Osteocyte (in vitro differentiated cells): ENCODE data around the gene PTPRM. TPM values are rescaled to one million over a fixed set of nuclear protein-coding genes. Genes with fewer than 3 reads are reported as not detected.

Experiments
- DNase-seq: peaks from one replicate; pipeline ENCODE4 v3.0.0; 2021; ENCODE audit warnings: mixed read lengths; ENCODE audit not compliant: unreplicated experiment; ENCODE audit errors: extremely low spot score
- H3K27ac Mint-ChIP-seq: one replicate; pipeline ENCODE4 v1.8.0; 2021; ENCODE audit warnings: mild to moderate bottlenecking, mixed read lengths; ENCODE audit not compliant: unreplicated experiment
- H3K27me3 Mint-ChIP-seq: one replicate; pipeline ENCODE4 v1.8.0; 2021; ENCODE audit warnings: mixed read lengths; ENCODE audit not compliant: unreplicated experiment
- H3K36me3 Mint-ChIP-seq: one replicate; pipeline ENCODE4 v1.8.0; 2021; ENCODE audit warnings: mixed read lengths; ENCODE audit not compliant: unreplicated experiment
- H3K4me1 Mint-ChIP-seq: one replicate; pipeline ENCODE4 v1.8.0; 2021; ENCODE audit warnings: mixed read lengths; ENCODE audit not compliant: unreplicated experiment
- H3K4me3 Mint-ChIP-seq: one replicate; pipeline ENCODE4 v1.8.0; 2021; ENCODE audit warnings: mild to moderate bottlenecking, moderate library complexity, mixed read lengths; ENCODE audit not compliant: unreplicated experiment
- H3K9me3 Mint-ChIP-seq: one replicate; pipeline ENCODE4 v1.8.0; 2021; ENCODE audit warnings: mixed read lengths; ENCODE audit not compliant: unreplicated experiment
- total RNA-seq: library from RNA; stranded (reverse); gene quantifications from 2 replicates; pipeline ENCODE4 v1.2.1, GENCODE V29; 2021
- TF ChIP-seq, protein P1 (sequence below): fragments of 200-600 bp; sonication (generic); IDR thresholded peaks from 2 replicates; pipeline ENCODE4 v1.5.0; 2021; ENCODE audit warnings: antibody characterized with exemption, mild to moderate bottlenecking, moderate library complexity

Gene PTPRM
- total RNA-seq, 1 donor from 2014 or later: 105 TPM

- no peaks in the 10 kb centered on the region for H3K9me3 Mint-ChIP-seq
- H3K4me3 Mint-ChIP-seq: no peak overlapping the region
- H3K27ac Mint-ChIP-seq: no peak overlapping the region
- no peaks in the 10 kb centered on the region for H3K27me3 Mint-ChIP-seq
- no peak for DNase-seq
- H3K4me1 Mint-ChIP-seq: peaks cover 37% of the 10 kb centered on the region
- TF ChIP-seq, protein P1, sequence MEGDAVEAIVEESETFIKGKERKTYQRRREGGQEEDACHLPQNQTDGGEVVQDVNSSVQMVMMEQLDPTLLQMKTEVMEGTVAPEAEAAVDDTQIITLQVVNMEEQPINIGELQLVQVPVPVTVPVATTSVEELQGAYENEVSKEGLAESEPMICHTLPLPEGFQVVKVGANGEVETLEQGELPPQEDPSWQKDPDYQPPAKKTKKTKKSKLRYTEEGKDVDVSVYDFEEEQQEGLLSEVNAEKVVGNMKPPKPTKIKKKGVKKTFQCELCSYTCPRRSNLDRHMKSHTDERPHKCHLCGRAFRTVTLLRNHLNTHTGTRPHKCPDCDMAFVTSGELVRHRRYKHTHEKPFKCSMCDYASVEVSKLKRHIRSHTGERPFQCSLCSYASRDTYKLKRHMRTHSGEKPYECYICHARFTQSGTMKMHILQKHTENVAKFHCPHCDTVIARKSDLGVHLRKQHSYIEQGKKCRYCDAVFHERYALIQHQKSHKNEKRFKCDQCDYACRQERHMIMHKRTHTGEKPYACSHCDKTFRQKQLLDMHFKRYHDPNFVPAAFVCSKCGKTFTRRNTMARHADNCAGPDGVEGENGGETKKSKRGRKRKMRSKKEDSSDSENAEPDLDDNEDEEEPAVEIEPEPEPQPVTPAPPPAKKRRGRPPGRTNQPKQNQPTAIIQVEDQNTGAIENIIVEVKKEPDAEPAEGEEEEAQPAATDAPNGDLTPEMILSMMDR: no peak
- H3K36me3 Mint-ChIP-seq: no peaks in the 10 kb centered on the region
Measured at GRCh38 chr18:7632152-7633098, 65.3 kb downstream of the PTPRM start.

DNA sequence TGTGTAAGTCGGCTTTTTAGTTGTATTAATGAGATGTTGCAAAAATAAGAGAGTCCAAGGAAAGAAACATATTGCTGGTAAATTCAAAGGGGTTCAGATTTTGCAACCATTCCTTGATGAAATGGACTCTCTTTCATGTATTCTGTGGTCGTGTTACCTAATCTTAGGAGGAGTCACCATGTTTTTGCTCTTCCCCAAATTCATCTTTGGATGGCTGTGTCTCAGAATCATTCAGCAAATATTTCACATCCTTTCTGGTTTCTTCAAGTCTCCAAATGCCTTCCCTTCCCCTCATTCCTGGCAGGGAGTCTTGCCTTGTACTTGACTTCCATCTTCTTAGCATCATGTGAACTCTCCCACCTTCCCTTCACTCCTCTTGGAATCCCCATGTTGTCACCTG, 66.1 kb downstream of the PTPRM start:
- TF ChIP-seq, protein P1: no peak
- Mint-ChIP-seq H3K4me3 (no peak overlapping the region), H3K36me3 (no peaks in the 10 kb centered on the region), H3K4me1 (peaks cover 37% of the 10 kb centered on the region), H3K9me3 (no peaks in the 10 kb centered on the region), H3K27ac (no peak overlapping the region), H3K27me3 (no peaks in the 10 kb centered on the region)
- DNase-seq: no peak

DNA sequence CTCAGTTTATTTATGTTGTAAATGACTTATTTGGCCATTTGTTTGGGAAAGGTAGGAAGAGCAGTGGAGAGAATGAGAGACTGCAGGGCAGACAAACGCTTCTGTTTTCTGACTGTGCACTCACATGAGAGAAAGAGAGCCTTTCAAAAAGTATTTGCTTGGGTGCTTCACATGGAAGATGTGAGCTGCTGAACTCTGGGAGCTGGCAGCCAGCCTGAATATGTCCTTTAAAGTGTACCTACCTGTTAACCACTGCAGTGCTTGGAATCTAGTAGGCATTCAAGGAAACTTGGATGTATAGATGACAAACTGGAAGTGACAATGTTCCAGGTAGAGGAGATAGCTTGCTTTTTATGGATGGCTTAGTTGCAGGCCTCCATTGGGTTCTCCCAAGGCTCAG, 68.8 kb downstream of the PTPRM start:
- Mint-ChIP-seq H3K4me3 (no peak overlapping the region), H3K27ac (no peak overlapping the region), H3K9me3 (no peaks in the 10 kb centered on the region), H3K36me3 (no peaks in the 10 kb centered on the region), H3K4me1 (peaks cover 28% of the 10 kb centered on the region), H3K27me3 (no peaks in the 10 kb centered on the region)
- TF ChIP-seq, protein P1: no peak
- no peak for DNase-seq

GRCh38 chr18:7637269-7637668, 70.2 kb downstream of the PTPRM start:
- no peaks in the 10 kb centered on the region for H3K36me3 Mint-ChIP-seq
- no peaks in the 10 kb centered on the region for H3K9me3 Mint-ChIP-seq
- TF ChIP-seq, protein P1: no peak
- H3K27me3 Mint-ChIP-seq: no peaks in the 10 kb centered on the region
- no peak overlapping the region for H3K4me3 Mint-ChIP-seq
- no peak overlapping the region for H3K27ac Mint-ChIP-seq
- no peak for DNase-seq
- H3K4me1 Mint-ChIP-seq: peaks cover 29% of the 10 kb centered on the region

GRCh38 chr18:7638321-7638720, 71.2 kb downstream of the PTPRM start:
- Mint-ChIP-seq H3K36me3 (no peaks in the 10 kb centered on the region), H3K4me1 (peaks cover 32% of the 10 kb centered on the region), H3K9me3 (no peaks in the 10 kb centered on the region), H3K27me3 (no peaks in the 10 kb centered on the region), H3K4me3 (no peak overlapping the region), H3K27ac (no peak overlapping the region)
- TF ChIP-seq, protein P1: no peak
- no peak for DNase-seq
